WTC11 (cell line): ENCODE results near the gene CERCAM. TPM values are rescaled to one million over a fixed set of nuclear protein-coding genes. Genes with fewer than 3 reads are reported as not detected.

ENCODE experiments used
- ATAC-seq: fragments of 200-7000 bp; cut with Tn5 transposase; 2 replicates; pipeline ENCODE4 v1.10.0; 2021; ENCODE audit warnings: mild to moderate bottlenecking, moderate library complexity
- CTCF ChIA-PET: fragments of 300-600 bp; sonication (Branson Sonifier 250); formaldehyde crosslinking; loops from one replicate; lab custom pipeline; 2021; ENCODE audit warnings: antibody characterized with exemption; lab: Charles Lee
- POLR2A ChIA-PET: fragments of 350-600 bp; sonication (Branson Sonifier 250); formaldehyde crosslinking; loops from one replicate; lab custom pipeline; 2021; ENCODE audit warnings: antibody characterized with exemption; lab: Charles Lee
- DNase-seq: peaks from one replicate; pipeline ENCODE4 v3.0.0; 2021; ENCODE audit warnings: low spot score
- H3K27ac Mint-ChIP-seq: 2 replicates; pipeline ENCODE4 v1.8.0; 2021; ENCODE audit warnings: mixed read lengths
- H3K27me3 Mint-ChIP-seq: 2 replicates; pipeline ENCODE4 v1.8.0; 2021; ENCODE audit warnings: low read depth, mild to moderate bottlenecking, moderate library complexity, mixed read lengths
- H3K36me3 Mint-ChIP-seq: 2 replicates; pipeline ENCODE4 v1.8.0; 2021; ENCODE audit warnings: mixed read lengths
- H3K4me1 Mint-ChIP-seq: 2 replicates; pipeline ENCODE4 v1.8.0; 2022; ENCODE audit warnings: mixed read lengths
- H3K4me3 Mint-ChIP-seq: 2 replicates; pipeline ENCODE4 v1.8.0; 2021; ENCODE audit warnings: mild to moderate bottlenecking, moderate library complexity, mixed read lengths
- H3K9me3 Mint-ChIP-seq: 2 replicates; pipeline ENCODE4 v1.8.0; 2021; ENCODE audit warnings: mixed read lengths
- ATF2 ChIP-seq: sonication (generic); formaldehyde crosslinking; IDR thresholded peaks from 2 replicates; pipeline ENCODE4 v1.8.1; 2022; ENCODE audit warnings: low read depth, missing genetic modification reagents, borderline replicate concordance
- FOXJ3 ChIP-seq: sonication (generic); formaldehyde crosslinking; IDR thresholded peaks from 2 replicates; pipeline ENCODE4 v1.9.0; 2021; ENCODE audit warnings: missing genetic modification reagents, mild to moderate bottlenecking, borderline replicate concordance
- FOXP1 ChIP-seq: sonication (generic); formaldehyde crosslinking; IDR thresholded peaks from 2 replicates; pipeline ENCODE4 v1.8.0; 2022; ENCODE audit warnings: missing genetic modification reagents, mild to moderate bottlenecking, moderate library complexity, borderline replicate concordance
- GTF2I ChIP-seq: fragments of 250-450 bp; sonication (Bioruptor Pico); conservative IDR thresholded peaks from 2 replicates; pipeline ENCODE4 v1.4.0; 2021; ENCODE audit warnings: mild to moderate bottlenecking
- MLX ChIP-seq: sonication (generic); formaldehyde crosslinking; IDR thresholded peaks from 2 replicates; pipeline ENCODE4 v1.8.1; 2023; ENCODE audit warnings: mild to moderate bottlenecking, missing genetic modification reagents, moderate library complexity
- OVOL2 ChIP-seq: fragments of 250-450 bp; sonication (Bioruptor Pico); IDR thresholded peaks from 2 replicates; pipeline ENCODE4 v1.9.0; 2021; ENCODE audit warnings: mild to moderate bottlenecking, borderline replicate concordance
- RORB ChIP-seq: fragments of 250-450 bp; sonication (Bioruptor Pico); IDR thresholded peaks from 2 replicates; pipeline ENCODE4 v1.9.0; 2021; ENCODE audit warnings: mild to moderate bottlenecking
- SMAD4 ChIP-seq: sonication (generic); formaldehyde crosslinking; IDR thresholded peaks from 2 replicates; pipeline ENCODE4 v1.8.0; 2022; ENCODE audit warnings: mild to moderate bottlenecking, missing genetic modification reagents
- ZNF425 ChIP-seq: fragments of 250-450 bp; sonication (Bioruptor Pico); conservative IDR thresholded peaks from 2 replicates; pipeline ENCODE4 v1.9.0; 2021; ENCODE audit warnings: mild to moderate bottlenecking
- total RNA-seq: library from RNA; stranded (reverse); gene quantifications from 3 replicates; pipeline ENCODE4 v1.2.3, GENCODE V29; 2021
- TF ChIP-seq, protein P1 (sequence below): sonication (generic); formaldehyde crosslinking; IDR thresholded peaks from 2 replicates; pipeline ENCODE4 v1.8.0; 2023; ENCODE audit warnings: missing genetic modification reagents, mild to moderate bottlenecking, borderline replicate concordance
- TF ChIP-seq, protein P2 (sequence below): sonication (generic); formaldehyde crosslinking; IDR thresholded peaks from 2 replicates; pipeline ENCODE4 v1.8.1; 2023; ENCODE audit warnings: mild to moderate bottlenecking, missing genetic modification reagents

CERCAM gene
- total RNA-seq, 1 experiment from 2014 or later: 15.2 TPM

DNA sequence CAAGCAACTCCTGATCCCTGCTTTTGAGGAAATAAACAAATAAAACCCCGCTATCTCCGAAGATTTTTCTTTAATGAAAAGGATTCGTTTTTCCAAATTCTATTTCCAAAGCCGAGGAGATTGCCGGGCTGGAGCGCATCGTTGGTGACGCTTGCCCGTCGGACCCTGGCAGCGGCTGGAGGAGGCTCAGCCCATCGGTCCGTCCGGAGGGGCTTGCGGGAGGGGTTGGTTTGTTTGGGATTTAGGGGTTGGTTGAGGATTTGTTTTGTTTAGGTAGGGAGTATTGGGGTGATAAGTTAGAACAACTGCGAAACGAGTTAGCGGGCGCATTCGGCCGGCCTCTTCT, 28.7 kb upstream of the CERCAM start:
- peaks cover 57% of the 10 kb centered on the region for H3K4me1 Mint-ChIP-seq
- no peaks in the 10 kb centered on the region for H3K9me3 Mint-ChIP-seq
- ATAC-seq (no peak), DNase-seq (no peak)
- H3K27ac Mint-ChIP-seq: no peak overlapping the region
- POLR2A ChIA-PET: interaction anchor here (0.8 kb wide), 1 partner anchor 21 kb away, joined by 4 read pairs; the partner anchor contains the start of gene URM1
- H3K36me3 Mint-ChIP-seq: peaks cover 14% of the 10 kb centered on the region
- CTCF ChIA-PET: interaction anchor here (3.2 to 8.3 kb wide), 3 partner anchors 18 to 29 kb away, joined by 11 to 74 read pairs (median 38); partner anchors contain the start of gene CERCAM
- peaks cover 97% of the 10 kb centered on the region for H3K27me3 Mint-ChIP-seq
- peak overlapping the region; percentile 80 for H3K4me3 Mint-ChIP-seq
- TF ChIP-seq ZNF425 (CRISPR knock-in tag) (no peak), GTF2I (CRISPR knock-in tag) (no peak), FOXP1 (CRISPR knock-in tag) (no peak), RORB (no peak), MLX (CRISPR knock-in tag) (no peak), FOXJ3 (CRISPR knock-in tag) (no peak), OVOL2 (CRISPR knock-in tag) (no peak)

GRCh38 chr9:128392302-128393144, 28.1 kb upstream of the CERCAM start:
- 0 out of 2 replicates have a peak, but pooled peaks have one; percentile 0 for ATAC-seq
- H3K36me3 Mint-ChIP-seq: peaks cover 11% of the 10 kb centered on the region
- peak; percentile 55 for DNase-seq
- CTCF ChIA-PET: interaction anchor here (0.5 to 8.3 kb wide), 8 partner anchors 10 to 931 kb away, joined by 3 to 74 read pairs (median 5); partner anchors contain the start of gene CERCAM
- H3K4me3 Mint-ChIP-seq: peak overlapping the region; percentile 80
- POLR2A ChIA-PET: interaction anchor here (1.1 kb wide), 1 partner anchor 51 kb away, joined by 4 read pairs; no protein-coding TSS in a partner anchor
- H3K27ac Mint-ChIP-seq: no peak overlapping the region
- H3K9me3 Mint-ChIP-seq: no peaks in the 10 kb centered on the region
- TF ChIP-seq, protein P1, sequence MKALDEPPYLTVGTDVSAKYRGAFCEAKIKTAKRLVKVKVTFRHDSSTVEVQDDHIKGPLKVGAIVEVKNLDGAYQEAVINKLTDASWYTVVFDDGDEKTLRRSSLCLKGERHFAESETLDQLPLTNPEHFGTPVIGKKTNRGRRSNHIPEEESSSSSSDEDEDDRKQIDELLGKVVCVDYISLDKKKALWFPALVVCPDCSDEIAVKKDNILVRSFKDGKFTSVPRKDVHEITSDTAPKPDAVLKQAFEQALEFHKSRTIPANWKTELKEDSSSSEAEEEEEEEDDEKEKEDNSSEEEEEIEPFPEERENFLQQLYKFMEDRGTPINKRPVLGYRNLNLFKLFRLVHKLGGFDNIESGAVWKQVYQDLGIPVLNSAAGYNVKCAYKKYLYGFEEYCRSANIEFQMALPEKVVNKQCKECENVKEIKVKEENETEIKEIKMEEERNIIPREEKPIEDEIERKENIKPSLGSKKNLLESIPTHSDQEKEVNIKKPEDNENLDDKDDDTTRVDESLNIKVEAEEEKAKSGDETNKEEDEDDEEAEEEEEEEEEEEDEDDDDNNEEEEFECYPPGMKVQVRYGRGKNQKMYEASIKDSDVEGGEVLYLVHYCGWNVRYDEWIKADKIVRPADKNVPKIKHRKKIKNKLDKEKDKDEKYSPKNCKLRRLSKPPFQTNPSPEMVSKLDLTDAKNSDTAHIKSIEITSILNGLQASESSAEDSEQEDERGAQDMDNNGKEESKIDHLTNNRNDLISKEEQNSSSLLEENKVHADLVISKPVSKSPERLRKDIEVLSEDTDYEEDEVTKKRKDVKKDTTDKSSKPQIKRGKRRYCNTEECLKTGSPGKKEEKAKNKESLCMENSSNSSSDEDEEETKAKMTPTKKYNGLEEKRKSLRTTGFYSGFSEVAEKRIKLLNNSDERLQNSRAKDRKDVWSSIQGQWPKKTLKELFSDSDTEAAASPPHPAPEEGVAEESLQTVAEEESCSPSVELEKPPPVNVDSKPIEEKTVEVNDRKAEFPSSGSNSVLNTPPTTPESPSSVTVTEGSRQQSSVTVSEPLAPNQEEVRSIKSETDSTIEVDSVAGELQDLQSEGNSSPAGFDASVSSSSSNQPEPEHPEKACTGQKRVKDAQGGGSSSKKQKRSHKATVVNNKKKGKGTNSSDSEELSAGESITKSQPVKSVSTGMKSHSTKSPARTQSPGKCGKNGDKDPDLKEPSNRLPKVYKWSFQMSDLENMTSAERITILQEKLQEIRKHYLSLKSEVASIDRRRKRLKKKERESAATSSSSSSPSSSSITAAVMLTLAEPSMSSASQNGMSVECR (CRISPR knock-in tag): peak; percentile 18; the same call in 1 of the 2 replicates
- TF ChIP-seq, protein P2, sequence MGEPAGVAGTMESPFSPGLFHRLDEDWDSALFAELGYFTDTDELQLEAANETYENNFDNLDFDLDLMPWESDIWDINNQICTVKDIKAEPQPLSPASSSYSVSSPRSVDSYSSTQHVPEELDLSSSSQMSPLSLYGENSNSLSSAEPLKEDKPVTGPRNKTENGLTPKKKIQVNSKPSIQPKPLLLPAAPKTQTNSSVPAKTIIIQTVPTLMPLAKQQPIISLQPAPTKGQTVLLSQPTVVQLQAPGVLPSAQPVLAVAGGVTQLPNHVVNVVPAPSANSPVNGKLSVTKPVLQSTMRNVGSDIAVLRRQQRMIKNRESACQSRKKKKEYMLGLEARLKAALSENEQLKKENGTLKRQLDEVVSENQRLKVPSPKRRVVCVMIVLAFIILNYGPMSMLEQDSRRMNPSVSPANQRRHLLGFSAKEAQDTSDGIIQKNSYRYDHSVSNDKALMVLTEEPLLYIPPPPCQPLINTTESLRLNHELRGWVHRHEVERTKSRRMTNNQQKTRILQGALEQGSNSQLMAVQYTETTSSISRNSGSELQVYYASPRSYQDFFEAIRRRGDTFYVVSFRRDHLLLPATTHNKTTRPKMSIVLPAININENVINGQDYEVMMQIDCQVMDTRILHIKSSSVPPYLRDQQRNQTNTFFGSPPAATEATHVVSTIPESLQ (CRISPR knock-in tag): no peak
- 0 out of 2 replicates have a peak, but pooled peaks have one; percentile 16 for TF ChIP-seq FOXP1 (CRISPR knock-in tag)
- TF ChIP-seq SMAD4 (CRISPR knock-in tag): no peak
- TF ChIP-seq ATF2 (CRISPR knock-in tag): no peak
- TF ChIP-seq, all 79 proteins: peak for 2
- Mint-ChIP-seq H3K4me1 (peaks cover 63% of the 10 kb centered on the region), H3K27me3 (peaks cover 97% of the 10 kb centered on the region)
